ENCODE data around the gene HSF4. TPM values are rescaled to one million over a fixed set of nuclear protein-coding genes. Genes with fewer than 3 reads are reported as not detected.
A peak's percentile ranks its signal among the peaks of the same experiment; 100 is the strongest.

HSF4 gene
- polyA plus RNA-seq, 2 of the 4 experiments (the other 2 are of a cell fraction), result 8.3 to 15.3 TPM

DNA sequence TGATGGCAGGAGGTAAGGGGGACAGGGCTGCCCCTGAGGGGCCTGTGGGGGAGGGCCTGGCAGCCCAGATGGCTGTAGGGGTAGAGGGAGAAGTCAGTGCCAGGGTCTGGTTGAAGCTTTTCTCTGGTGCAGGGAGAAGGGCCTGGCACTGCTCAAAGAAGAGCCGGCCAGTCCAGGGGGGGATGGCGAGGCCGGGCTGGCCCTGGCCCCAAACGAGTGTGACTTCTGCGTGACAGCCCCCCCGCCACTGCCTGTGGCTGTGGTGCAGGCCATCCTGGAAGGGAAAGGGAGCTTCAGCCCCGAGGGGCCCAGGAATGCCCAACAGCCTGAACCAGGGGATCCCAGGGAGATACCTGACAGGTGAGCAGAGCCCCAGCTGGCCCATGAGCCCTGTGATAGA is 3.0 kb downstream of the HSF4 start:
- ChIA-PET POLR2A (no interaction called here), CTCF (interaction anchor here (1.1 to 20.5 kb wide), 7 partner anchors 9 to 213 kb away, joined by 3 to 314 read pairs (median 4); partner anchors contain the start of genes B3GNT9, CES3, EXOC3L1 and FBXL8)
- no peak for FAIRE-seq

DNA sequence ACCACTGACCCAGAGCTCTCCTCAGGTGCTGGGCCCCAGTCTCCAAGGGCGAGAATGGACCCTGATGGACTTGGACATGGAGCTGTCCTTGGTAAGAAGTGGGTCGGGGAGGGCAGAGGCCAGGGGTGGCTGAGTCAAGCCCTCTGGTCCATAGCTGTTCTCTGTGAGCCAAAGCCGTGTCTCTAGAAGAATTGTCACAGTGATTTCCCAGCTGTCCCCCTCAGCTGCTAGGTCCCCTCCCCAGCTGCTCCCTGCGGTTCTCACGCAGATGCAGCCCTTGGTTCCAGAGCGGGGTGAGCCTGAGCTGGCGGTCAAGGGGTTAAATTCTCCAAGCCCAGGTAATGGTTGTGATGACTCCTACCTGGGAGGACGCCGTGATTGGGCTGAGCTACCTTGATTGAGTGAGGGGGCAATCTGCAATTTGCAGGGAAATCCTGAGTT is 4.5 kb downstream of the HSF4 start:
- no peaks in the 10 kb centered on the region for H3K9me3 ChIP-seq
- CTCF ChIA-PET, result interaction anchor here (0.6 to 20.5 kb wide), 17 partner anchors 10 to 215 kb away, joined by 3 to 314 read pairs (median 4); partner anchors contain the start of genes B3GNT9, CES3, EXOC3L1 and FBXL8
- POLR2A ChIA-PET, result interaction anchor here (2.9 kb wide), 1 partner anchor 9 kb away, joined by 46 read pairs; the partner anchor contains the start of genes FBXL8 and TRADD
- WGBS (ENCODE audit: missing lambda C conversion rate), result 74% methylated on average over 9 of the region's 9 CpGs
- peak overlapping the region; percentile 99 for H3K4me2 ChIP-seq
- DNase-seq (ENCODE audit: low read depth in 1 of 2, low spot score in 1 of 2) (no peak), ATAC-seq (no peak), FAIRE-seq (no peak)
- no peak overlapping the region for H3K4me3 ChIP-seq
- H3K4me1 ChIP-seq, result peaks cover 32% of the 10 kb centered on the region
- TF ChIP-seq NFE2L2 (conservative IDR thresholded peaks at IDR 0.05; ENCODE audit: low read length), result no peak
- TF ChIP-seq RNF2 (IDR thresholded peaks at IDR 0.05; ENCODE audit: borderline replicate concordance, low read depth), result no peak
- TF ChIP-seq PHF8 (IDR thresholded peaks at IDR 0.05; ENCODE audit: borderline replicate concordance, low read depth), result no peak
- TF ChIP-seq, protein P1, sequence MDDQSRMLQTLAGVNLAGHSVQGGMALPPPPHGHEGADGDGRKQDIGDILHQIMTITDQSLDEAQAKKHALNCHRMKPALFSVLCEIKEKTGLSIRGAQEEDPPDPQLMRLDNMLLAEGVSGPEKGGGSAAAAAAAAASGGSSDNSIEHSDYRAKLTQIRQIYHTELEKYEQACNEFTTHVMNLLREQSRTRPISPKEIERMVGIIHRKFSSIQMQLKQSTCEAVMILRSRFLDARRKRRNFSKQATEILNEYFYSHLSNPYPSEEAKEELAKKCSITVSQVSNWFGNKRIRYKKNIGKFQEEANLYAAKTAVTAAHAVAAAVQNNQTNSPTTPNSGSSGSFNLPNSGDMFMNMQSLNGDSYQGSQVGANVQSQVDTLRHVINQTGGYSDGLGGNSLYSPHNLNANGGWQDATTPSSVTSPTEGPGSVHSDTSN (IDR thresholded peaks at IDR 0.05), result no peak
- TF ChIP-seq KDM5A (IDR thresholded peaks at IDR 0.05), result no peak
- TF ChIP-seq, protein P2, sequence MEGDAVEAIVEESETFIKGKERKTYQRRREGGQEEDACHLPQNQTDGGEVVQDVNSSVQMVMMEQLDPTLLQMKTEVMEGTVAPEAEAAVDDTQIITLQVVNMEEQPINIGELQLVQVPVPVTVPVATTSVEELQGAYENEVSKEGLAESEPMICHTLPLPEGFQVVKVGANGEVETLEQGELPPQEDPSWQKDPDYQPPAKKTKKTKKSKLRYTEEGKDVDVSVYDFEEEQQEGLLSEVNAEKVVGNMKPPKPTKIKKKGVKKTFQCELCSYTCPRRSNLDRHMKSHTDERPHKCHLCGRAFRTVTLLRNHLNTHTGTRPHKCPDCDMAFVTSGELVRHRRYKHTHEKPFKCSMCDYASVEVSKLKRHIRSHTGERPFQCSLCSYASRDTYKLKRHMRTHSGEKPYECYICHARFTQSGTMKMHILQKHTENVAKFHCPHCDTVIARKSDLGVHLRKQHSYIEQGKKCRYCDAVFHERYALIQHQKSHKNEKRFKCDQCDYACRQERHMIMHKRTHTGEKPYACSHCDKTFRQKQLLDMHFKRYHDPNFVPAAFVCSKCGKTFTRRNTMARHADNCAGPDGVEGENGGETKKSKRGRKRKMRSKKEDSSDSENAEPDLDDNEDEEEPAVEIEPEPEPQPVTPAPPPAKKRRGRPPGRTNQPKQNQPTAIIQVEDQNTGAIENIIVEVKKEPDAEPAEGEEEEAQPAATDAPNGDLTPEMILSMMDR (IDR thresholded peaks at IDR 0.05), result no peak
- TF ChIP-seq, protein P3, sequence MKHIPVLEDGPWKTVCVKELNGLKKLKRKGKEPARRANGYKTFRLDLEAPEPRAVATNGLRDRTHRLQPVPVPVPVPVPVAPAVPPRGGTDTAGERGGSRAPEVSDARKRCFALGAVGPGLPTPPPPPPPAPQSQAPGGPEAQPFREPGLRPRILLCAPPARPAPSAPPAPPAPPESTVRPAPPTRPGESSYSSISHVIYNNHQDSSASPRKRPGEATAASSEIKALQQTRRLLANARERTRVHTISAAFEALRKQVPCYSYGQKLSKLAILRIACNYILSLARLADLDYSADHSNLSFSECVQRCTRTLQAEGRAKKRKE (CRISPR knock-in tag; IDR thresholded peaks at IDR 0.05; ENCODE audit: low read depth), result no peak
- TF ChIP-seq, protein P4, sequence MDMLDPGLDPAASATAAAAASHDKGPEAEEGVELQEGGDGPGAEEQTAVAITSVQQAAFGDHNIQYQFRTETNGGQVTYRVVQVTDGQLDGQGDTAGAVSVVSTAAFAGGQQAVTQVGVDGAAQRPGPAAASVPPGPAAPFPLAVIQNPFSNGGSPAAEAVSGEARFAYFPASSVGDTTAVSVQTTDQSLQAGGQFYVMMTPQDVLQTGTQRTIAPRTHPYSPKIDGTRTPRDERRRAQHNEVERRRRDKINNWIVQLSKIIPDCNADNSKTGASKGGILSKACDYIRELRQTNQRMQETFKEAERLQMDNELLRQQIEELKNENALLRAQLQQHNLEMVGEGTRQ (IDR thresholded peaks at IDR 0.05), result no peak
- TF ChIP-seq RAD21 (conservative IDR thresholded peaks at IDR 0.05 in 1 of 2, IDR thresholded peaks at IDR 0.05 in 1 of 2), result no peak
- no peak for TF ChIP-seq ZNF302 (CRISPR knock-in tag; IDR thresholded peaks at IDR 0.05)
- TF ChIP-seq, protein P5, sequence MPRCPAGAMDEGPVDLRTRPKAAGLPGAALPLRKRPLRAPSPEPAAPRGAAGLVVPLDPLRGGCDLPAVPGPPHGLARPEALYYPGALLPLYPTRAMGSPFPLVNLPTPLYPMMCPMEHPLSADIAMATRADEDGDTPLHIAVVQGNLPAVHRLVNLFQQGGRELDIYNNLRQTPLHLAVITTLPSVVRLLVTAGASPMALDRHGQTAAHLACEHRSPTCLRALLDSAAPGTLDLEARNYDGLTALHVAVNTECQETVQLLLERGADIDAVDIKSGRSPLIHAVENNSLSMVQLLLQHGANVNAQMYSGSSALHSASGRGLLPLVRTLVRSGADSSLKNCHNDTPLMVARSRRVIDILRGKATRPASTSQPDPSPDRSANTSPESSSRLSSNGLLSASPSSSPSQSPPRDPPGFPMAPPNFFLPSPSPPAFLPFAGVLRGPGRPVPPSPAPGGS (IDR thresholded peaks at IDR 0.05), result no peak
- H3K27ac ChIP-seq, result peak overlapping the region; percentile 97 to 99; a peak in 5 of 6 replicates

More for the DNA sequence above, 3.0 kb downstream of the HSF4 start:
- H3K27ac ChIP-seq, result peak overlapping the region in 1 of 2 experiments; percentile 8; a peak in 1 of 6 replicates
- ATAC-seq (no peak), DNase-seq (ENCODE audit: low read depth in 1 of 2, low spot score in 1 of 2) (no peak)
- WGBS (ENCODE audit: missing lambda C conversion rate), result 90% methylated on average over 3 of the region's 7 CpGs
- no peak overlapping the region for H3K4me2 ChIP-seq
- no peaks in the 10 kb centered on the region for H3K9me3 ChIP-seq
- no peak overlapping the region for H3K4me3 ChIP-seq
- peaks cover 22% of the 10 kb centered on the region for H3K4me1 ChIP-seq
- TF ChIP-seq, protein P6, sequence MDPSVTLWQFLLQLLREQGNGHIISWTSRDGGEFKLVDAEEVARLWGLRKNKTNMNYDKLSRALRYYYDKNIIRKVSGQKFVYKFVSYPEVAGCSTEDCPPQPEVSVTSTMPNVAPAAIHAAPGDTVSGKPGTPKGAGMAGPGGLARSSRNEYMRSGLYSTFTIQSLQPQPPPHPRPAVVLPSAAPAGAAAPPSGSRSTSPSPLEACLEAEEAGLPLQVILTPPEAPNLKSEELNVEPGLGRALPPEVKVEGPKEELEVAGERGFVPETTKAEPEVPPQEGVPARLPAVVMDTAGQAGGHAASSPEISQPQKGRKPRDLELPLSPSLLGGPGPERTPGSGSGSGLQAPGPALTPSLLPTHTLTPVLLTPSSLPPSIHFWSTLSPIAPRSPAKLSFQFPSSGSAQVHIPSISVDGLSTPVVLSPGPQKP (IDR thresholded peaks at IDR 0.05; ENCODE audit: low read depth, low read length), result no peak
- TF ChIP-seq ESRRA (IDR thresholded peaks at IDR 0.05; ENCODE audit: borderline replicate concordance, low read length) (no peak), CBX8 (IDR thresholded peaks at IDR 0.05) (no peak), FOSL2 (IDR thresholded peaks at IDR 0.05) (no peak), FOSL2 (CRISPR knock-in tag; IDR thresholded peaks at IDR 0.05) (no peak), HOXB13 (CRISPR knock-in tag; IDR thresholded peaks at IDR 0.05; ENCODE audit: low read depth) (no peak), RNF2 (IDR thresholded peaks at IDR 0.05; ENCODE audit: borderline replicate concordance, low read depth) (no peak), CBX2 (IDR thresholded peaks at IDR 0.05; ENCODE audit: borderline replicate concordance, low read depth) (no peak), FOSB (CRISPR knock-in tag; IDR thresholded peaks at IDR 0.05) (no peak), CHD4 (IDR thresholded peaks at IDR 0.05; ENCODE audit: borderline replicate concordance) (no peak)
- TF ChIP-seq, protein P7, sequence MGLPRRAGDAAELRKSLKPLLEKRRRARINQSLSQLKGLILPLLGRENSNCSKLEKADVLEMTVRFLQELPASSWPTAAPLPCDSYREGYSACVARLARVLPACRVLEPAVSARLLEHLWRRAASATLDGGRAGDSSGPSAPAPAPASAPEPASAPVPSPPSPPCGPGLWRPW (IDR thresholded peaks at IDR 0.05), result no peak
- TF ChIP-seq, protein P8, sequence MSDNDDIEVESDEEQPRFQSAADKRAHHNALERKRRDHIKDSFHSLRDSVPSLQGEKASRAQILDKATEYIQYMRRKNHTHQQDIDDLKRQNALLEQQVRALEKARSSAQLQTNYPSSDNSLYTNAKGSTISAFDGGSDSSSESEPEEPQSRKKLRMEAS (IDR thresholded peaks at IDR 0.05), result no peak
- TF ChIP-seq, protein P9, sequence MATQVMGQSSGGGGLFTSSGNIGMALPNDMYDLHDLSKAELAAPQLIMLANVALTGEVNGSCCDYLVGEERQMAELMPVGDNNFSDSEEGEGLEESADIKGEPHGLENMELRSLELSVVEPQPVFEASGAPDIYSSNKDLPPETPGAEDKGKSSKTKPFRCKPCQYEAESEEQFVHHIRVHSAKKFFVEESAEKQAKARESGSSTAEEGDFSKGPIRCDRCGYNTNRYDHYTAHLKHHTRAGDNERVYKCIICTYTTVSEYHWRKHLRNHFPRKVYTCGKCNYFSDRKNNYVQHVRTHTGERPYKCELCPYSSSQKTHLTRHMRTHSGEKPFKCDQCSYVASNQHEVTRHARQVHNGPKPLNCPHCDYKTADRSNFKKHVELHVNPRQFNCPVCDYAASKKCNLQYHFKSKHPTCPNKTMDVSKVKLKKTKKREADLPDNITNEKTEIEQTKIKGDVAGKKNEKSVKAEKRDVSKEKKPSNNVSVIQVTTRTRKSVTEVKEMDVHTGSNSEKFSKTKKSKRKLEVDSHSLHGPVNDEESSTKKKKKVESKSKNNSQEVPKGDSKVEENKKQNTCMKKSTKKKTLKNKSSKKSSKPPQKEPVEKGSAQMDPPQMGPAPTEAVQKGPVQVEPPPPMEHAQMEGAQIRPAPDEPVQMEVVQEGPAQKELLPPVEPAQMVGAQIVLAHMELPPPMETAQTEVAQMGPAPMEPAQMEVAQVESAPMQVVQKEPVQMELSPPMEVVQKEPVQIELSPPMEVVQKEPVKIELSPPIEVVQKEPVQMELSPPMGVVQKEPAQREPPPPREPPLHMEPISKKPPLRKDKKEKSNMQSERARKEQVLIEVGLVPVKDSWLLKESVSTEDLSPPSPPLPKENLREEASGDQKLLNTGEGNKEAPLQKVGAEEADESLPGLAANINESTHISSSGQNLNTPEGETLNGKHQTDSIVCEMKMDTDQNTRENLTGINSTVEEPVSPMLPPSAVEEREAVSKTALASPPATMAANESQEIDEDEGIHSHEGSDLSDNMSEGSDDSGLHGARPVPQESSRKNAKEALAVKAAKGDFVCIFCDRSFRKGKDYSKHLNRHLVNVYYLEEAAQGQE (IDR thresholded peaks at IDR 0.05), result no peak
